GM18526 (cell line): ENCODE measurements around the gene MTNR1B.

Source experiments
- POLR2A ChIP-seq: IDR thresholded peaks from 3 replicates; pipeline ENCODE4 v1.6.1; 2011; ENCODE audit not compliant: insufficient read length; ENCODE audit errors: extremely low read depth

The MTNR1B gene

GRCh38 chr11:92969293-92969633 lies 188 bp upstream of the MTNR1B start:
- TF ChIP-seq POLR2A = no peak

- no peak for TF ChIP-seq POLR2A
These were observed 2.8 kb downstream of the MTNR1B start for GRCh38 chr11:92972248-92972647.

DNA sequence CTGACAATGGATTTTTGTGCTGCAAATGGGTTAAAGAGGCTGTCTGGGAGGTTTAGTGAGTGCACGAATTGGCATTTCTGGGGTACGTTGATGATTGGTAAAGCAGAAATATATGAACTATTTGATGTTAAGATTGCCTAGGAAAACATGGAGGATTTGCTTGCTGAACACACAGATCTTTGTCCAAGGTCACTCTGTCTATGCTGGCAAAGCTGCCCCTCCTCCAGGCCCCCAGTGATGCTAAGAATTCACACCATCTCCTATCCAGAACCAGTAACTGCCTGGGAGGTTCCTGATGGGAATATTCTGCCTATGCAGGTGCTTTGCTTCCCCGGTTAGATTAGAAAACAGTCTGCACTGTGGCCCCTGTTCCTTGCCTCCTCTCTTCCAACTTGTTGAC lies 5.8 kb downstream of the MTNR1B start:
- TF ChIP-seq POLR2A = no peak

- TF ChIP-seq POLR2A = no peak
These were observed 7.2 kb downstream of the MTNR1B start for GRCh38 chr11:92976681-92977080.

DNA sequence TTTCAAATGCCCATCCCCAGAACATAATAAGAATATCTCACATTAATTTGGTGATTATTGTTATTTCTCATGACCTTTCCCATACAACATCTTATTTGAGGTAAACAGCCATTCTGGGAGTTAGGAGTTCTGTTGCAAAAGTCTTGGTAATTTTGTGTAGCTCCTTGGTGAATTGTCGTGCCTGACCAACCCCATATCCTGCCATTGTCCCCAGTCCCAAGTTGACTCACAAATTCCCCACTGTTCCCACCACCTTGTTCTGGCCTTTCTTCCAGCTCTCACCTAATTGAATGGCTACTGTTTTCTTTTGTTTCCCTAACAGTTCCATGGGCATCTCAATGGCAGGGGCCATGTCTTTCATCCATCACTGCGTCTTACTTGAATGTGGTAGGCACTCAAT lies 8.0 kb downstream of the MTNR1B start:
- TF ChIP-seq POLR2A = no peak

DNA sequence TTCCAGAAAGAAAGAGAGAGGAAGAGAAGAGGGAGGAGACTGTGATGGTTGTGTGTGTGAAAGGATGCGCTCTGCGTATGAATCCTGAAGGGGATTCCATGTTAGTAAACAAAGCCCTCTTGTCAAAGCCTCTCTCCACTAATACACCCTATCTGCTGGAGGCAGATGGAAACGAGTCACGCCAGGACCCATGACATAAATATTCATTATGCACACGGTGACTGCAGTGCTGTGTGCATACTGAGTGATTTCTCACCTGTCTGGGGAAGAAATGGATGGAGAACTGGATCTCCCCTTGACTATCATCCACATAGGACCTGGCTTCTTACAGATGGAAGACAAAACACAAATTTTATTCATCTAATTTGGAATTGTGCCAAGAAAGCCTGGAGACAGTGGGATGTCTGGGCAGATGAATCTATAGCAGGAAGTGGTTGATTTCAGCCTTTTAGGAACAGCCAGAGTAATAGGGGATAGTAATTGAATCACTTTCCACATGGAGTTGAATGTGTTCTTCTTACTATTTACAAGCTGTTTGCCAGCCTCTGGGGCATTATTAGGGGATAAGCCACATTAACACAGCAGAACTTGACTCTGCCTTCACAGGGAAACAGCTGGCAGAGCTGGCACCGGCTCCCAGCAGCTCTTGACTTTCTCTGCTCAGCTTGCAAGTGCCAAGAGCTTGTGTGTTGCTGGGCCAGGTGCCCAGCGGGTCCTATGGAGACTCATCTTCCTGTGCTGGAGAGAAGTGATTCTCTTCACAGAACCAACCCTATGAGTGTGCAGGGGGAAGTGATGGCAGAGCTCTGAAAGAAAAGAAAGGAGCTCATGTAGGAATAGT lies 9.0 kb downstream of the MTNR1B start:
- no peak for TF ChIP-seq POLR2A

DNA sequence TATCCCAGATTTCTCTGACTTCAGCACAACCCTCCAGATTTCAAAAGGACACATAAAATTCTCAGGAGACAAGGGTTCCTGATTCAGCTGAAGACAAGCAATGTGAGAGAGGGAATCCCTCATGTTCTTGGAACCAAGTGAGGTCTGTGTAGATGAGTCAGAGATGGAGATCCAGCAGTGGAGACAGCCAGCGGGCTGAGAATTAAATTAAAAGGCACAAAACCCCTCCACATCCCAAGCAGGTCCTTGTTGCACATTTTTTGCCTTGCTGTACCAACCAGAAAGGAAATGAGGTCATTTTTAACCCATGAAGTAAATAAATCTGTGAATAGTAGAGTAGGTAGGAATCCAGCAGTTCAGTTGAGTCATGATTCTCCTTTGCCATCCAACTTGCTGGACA lies 9.7 kb downstream of the MTNR1B start:
- no peak for TF ChIP-seq POLR2A

DNA sequence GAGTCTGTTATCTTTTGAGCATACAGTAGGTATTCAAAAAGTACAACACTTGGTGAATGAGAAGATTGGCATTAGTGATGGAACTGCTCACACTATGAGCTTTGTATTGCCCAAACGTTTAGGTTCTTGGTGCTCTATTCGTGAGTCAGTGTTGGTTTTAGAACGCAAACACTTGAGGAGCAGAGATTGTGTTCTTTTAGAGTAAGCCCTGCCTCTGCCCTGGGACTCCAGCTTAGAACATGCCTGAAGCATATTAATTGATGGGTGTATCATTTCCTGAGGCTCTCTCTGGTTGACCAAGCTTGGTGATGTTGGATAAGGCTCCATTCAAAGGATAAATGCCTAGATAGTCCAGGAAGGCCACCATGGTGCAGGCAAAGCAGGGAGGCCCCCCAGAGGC lies 10.9 kb downstream of the MTNR1B start:
- no peak for TF ChIP-seq POLR2A

DNA sequence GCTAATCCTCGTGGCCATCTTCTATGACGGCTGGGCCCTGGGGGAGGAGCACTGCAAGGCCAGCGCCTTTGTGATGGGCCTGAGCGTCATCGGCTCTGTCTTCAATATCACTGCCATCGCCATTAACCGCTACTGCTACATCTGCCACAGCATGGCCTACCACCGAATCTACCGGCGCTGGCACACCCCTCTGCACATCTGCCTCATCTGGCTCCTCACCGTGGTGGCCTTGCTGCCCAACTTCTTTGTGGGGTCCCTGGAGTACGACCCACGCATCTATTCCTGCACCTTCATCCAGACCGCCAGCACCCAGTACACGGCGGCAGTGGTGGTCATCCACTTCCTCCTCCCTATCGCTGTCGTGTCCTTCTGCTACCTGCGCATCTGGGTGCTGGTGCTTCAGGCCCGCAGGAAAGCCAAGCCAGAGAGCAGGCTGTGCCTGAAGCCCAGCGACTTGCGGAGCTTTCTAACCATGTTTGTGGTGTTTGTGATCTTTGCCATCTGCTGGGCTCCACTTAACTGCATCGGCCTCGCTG lies 12.1 kb downstream of the MTNR1B start:
- no peak for TF ChIP-seq POLR2A

GRCh38 chr11:92986585-92986984 lies 17.1 kb downstream of the MTNR1B start:
- no peak for TF ChIP-seq POLR2A

DNA sequence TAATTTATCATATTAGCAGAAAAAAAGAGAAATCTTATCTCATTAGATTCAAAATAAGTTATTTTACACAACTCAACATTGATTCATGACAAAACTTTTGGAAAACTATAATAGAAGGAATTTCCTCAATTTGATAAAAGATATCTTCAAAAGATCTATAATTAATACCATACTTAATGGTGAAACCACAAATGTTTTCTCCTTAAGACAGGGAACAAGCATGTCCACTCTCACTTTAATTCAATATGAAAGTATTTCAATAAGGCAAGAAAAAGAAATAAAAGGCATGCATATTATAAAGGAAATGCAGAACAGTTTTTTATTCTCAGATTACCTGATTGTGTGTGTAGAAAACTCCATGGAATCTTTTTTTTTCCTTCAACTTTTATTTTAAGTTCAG lies 23.6 kb downstream of the MTNR1B start:
- no peak for TF ChIP-seq POLR2A

GRCh38 chr11:93000511-93001476 lies 31.3 kb downstream of the MTNR1B start:
- TF ChIP-seq POLR2A = no peak

DNA sequence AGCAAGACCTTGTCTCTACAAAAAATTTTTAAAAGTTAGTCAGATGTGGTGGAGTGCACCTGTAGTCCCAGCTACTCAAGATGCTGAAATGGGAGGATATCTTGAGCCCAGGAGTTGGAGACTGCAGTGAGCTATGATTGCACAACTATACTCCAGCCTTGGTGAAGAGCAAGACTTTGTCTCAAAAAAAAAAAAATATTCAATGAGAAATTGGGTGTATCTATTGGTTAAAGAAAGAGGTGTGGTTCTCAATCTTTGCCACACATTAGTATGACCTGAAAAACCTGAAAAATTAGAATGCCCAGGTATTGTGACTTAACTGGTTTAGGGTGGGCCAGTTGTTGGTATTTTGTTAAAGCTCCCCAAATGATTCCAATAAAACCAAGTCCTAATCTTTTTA lies 32.4 kb downstream of the MTNR1B start:
- no peak for TF ChIP-seq POLR2A

DNA sequence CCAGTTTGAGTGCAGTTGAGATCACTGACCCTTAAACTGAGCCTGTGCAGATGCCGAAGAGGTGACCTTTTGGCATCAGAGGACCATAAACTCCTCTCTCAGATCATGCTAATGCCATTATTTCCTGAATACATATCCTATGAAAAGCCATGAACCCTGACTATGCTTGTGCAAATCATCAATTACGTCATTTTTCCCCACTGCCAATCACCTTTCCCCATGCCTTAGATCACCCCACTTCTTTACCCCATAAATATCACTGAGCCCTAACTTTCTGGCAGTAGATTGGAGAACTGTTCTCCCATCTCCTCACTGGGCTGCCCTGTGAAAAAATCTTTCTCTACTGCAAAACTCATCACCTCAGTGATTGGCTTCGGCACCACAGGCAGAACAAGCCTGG lies 32.9 kb downstream of the MTNR1B start:
- TF ChIP-seq POLR2A = no peak

DNA sequence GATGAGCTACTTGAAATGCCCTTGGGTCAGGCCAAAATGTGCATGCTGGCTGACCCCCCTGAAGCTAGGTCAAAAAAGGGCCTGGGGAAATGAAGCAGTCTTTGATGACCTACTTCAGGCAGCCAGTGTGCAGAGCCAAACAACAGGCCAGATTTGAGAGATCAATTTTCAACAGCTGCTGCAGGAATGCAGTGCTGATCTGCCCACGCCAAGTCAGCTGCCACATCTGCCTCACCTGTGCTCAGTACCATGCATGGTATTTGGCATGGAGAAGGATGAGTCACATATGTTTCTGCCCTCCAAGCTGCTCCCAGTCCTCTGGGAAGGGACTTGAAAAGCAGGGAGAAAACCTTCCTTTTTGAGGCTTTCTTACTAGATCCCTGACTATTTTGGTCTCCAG lies 35.8 kb downstream of the MTNR1B start:
- TF ChIP-seq POLR2A = no peak

- TF ChIP-seq POLR2A = no peak
These were observed 44.2 kb downstream of the MTNR1B start for GRCh38 chr11:93013646-93014045.
